Measurements from ENCODE around the gene PHTF2.

- TF ChIP-seq CTCF (IDR thresholded peaks at IDR 0.05) (no peak), POLR2A (IDR thresholded peaks at IDR 0.05) (no peak)
Observed at GRCh38 chr7:77989981-77990566, 191.5 kb downstream of the PHTF2 start.

Measured in testis (tissue), 2 donors.